Astrocyte of the spinal cord (primary cell): ENCODE results near the gene ATP9B.

Source experiments
- DNase-seq: peaks from one replicate; pipeline ENCODE4 v3.0.0; 2011; ENCODE audit warnings: low read depth, low spot score
- H3K4me3 ChIP-seq: 2 replicates; pipeline ENCODE4 v1.5.1; 2011; ENCODE audit warnings: low read depth, mild to moderate bottlenecking, low read length, moderate library complexity
- CTCF ChIP-seq: IDR thresholded peaks from 2 replicates; pipeline ENCODE4 v1.5.1; 2012; ENCODE audit warnings: low read depth, mild to moderate bottlenecking, low read length, inconsistent platforms
- in situ Hi-C: cut with HindIII; loops from 2 replicates; pipeline ENCODE4 v1.10.0; 2017; ENCODE audit warnings: low sequenced_read_pairs

Gene ATP9B

GRCh38 chr18:79208906-79209305 lies 139.7 kb downstream of the ATP9B start:
- DNase-seq, result no peak
- no peak for TF ChIP-seq CTCF
- H3K4me3 ChIP-seq, result no peak overlapping the region
- in situ Hi-C loops, result no loop called here

GRCh38 chr18:79210002-79210910 lies 141.1 kb downstream of the ATP9B start:
- DNase-seq, result no peak
- in situ Hi-C loops, result no loop called here
- H3K4me3 ChIP-seq, result no peak overlapping the region
- no peak for TF ChIP-seq CTCF

GRCh38 chr18:79211844-79212243 lies 142.7 kb downstream of the ATP9B start:
- H3K4me3 ChIP-seq, result no peak overlapping the region
- DNase-seq, result no peak
- TF ChIP-seq CTCF, result no peak
- in situ Hi-C loops, result no loop called here

GRCh38 chr18:79214056-79214455 lies 144.9 kb downstream of the ATP9B start:
- in situ Hi-C loops, result no loop called here
- no peak overlapping the region for H3K4me3 ChIP-seq
- no peak for TF ChIP-seq CTCF
- DNase-seq, result no peak

- DNase-seq, result no peak
- in situ Hi-C loops, result no loop called here
- TF ChIP-seq CTCF, result no peak
- H3K4me3 ChIP-seq, result no peak overlapping the region
Measured at GRCh38 chr18:79216176-79216575, 147.0 kb downstream of the ATP9B start.

GRCh38 chr18:79217979-79218604 lies 148.9 kb downstream of the ATP9B start:
- in situ Hi-C loops, result no loop called here
- DNase-seq, result no peak
- no peak for TF ChIP-seq CTCF
- no peak overlapping the region for H3K4me3 ChIP-seq
